ENCODE measurements around the gene PIK3AP1. TPM values are rescaled to one million over a fixed set of nuclear protein-coding genes. Genes with fewer than 3 reads are reported as not detected.
"Not testable (repeated sequence)": the region's sequence is repeated elsewhere in the genome, so short reads cannot be mapped to it uniquely, and the experiment has no call there.

The PIK3AP1 gene
- total RNA-seq, 1 experiment from 2014 or later: 1.7 TPM

- no peak overlapping the region for H3K4me2 ChIP-seq
- no peaks in the 10 kb centered on the region for H3K79me2 ChIP-seq (ENCODE audit: low read depth)
- H3K27ac ChIP-seq: no peak overlapping the region
- H3F3A ChIP-seq (ENCODE audit: insufficient read depth, low read depth): no peaks in the 10 kb centered on the region; the same call in 1 of the 2 replicates
- no TSS peak for BruUV-seq (replicated peaks)
- ChIA-PET POLR2A (ENCODE audit: unreplicated experiment) (no interaction called here), CTCF (no interaction called here)
- H3K4me3 ChIP-seq: no peak overlapping the region
- H3K27me3 ChIP-seq (ENCODE audit: insufficient read depth, low read depth): no peaks in the 10 kb centered on the region
- TF ChIP-seq EZH2 (IDR thresholded peaks at IDR 0.05; ENCODE audit: low read depth) (no peak), CTCF (conservative IDR thresholded peaks at IDR 0.05) (no peak)
- DNase-seq: no peak
- no peaks in the 10 kb centered on the region for H3K4me1 ChIP-seq (replicated peaks; ENCODE audit: insufficient read depth)
- peaks cover 7% of the 10 kb centered on the region; the same call in 1 of the 2 replicates for H4K20me1 ChIP-seq (ENCODE audit: insufficient read depth)
- H3K9me2 ChIP-seq (ENCODE audit: insufficient read depth): no peaks in the 10 kb centered on the region
- no peaks in the 10 kb centered on the region for H3K9me3 ChIP-seq (ENCODE audit: insufficient read depth, low read depth)
- H3K36me3 ChIP-seq (ENCODE audit: low read depth): peaks cover 6% of the 10 kb centered on the region; the same call in 1 of the 2 replicates
- intact Hi-C loops (cut with micrococcal nuclease; ENCODE audit: unreplicated experiment): no loop called here
- H2AFZ ChIP-seq: no peak overlapping the region
Observed at GRCh38 chr10:96548589-96548988, 171.7 kb downstream of the PIK3AP1 start.

DNA sequence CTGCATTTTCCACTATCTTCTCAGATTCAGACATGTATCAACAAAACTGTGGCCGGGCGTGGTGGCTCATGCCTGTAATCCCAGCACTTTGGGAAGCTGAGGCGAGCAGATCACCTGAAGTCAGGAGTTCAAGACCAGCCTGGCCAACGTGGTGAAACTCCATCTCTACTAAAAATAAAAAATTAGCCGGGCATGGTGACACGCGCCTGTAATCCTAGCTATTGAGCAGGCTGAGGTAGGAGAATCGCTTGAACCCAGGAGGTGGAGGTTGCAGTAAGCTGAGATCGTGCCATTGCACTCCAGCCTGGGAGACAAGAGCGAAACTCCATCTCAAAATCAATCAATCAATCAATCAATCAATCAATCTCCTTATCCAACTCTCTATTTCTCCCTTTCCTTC lies 174.8 kb downstream of the PIK3AP1 start:
- H3K4me3 ChIP-seq; H3K4me2 ChIP-seq; H3K36me3 ChIP-seq (ENCODE audit: low read depth); POLR2A ChIA-PET (ENCODE audit: unreplicated experiment); CTCF ChIA-PET; H4K20me1 ChIP-seq (ENCODE audit: insufficient read depth); BruUV-seq (replicated peaks); H3F3A ChIP-seq (ENCODE audit: insufficient read depth, low read depth); H3K4me1 ChIP-seq (replicated peaks; ENCODE audit: insufficient read depth); H3K27me3 ChIP-seq (ENCODE audit: insufficient read depth, low read depth); H2AFZ ChIP-seq; H3K79me2 ChIP-seq (ENCODE audit: low read depth); DNase-seq; H3K9me2 ChIP-seq (ENCODE audit: insufficient read depth); H3K27ac ChIP-seq; intact Hi-C loops (cut with micrococcal nuclease; ENCODE audit: unreplicated experiment); H3K9me3 ChIP-seq (ENCODE audit: insufficient read depth, low read depth): not testable (repeated sequence)

Other genes with a start within 250 kb of the PIK3AP1 start
- gene TLL2, start 206.6 kb downstream of the PIK3AP1 start, total RNA-seq (2021): 0.15 TPM in 1 of 2 replicates, not detected in the other
- gene TM9SF3, start 133.5 kb downstream of the PIK3AP1 start, total RNA-seq (2021): 72.6 and 75.2 TPM in 2 replicates
- 28.1 and 36.4 TPM in 2 replicates for gene LCOR, start 111.8 kb upstream of the PIK3AP1 start, total RNA-seq (2021)